ENCODE results near the gene HBA1.

HBA1 gene

GRCh38 chr16:164827-165538 is 11.5 kb upstream of the HBA1 start:
- no peak for DNase-seq
- H3K27me3 ChIP-seq, result peaks cover 35% of the 10 kb centered on the region
- H3K36me3 ChIP-seq, result no peaks in the 10 kb centered on the region

GRCh38 chr16:165539-166374 is 10.7 kb upstream of the HBA1 start, which contains the start of gene HBM:
Gene HBM, plus strand, starts transcription at chr16:165978. Its CDS starts 20 bp downstream, at chr16:165998.
- H3K4me3 ChIP-seq (ENCODE audit: low read depth, low read length), result peak within 1 kb of the TSS; percentile 38
- no peaks in the 10 kb centered on the region for H3K9me3 ChIP-seq
- TF ChIP-seq CTCF (IDR thresholded peaks at IDR 0.05; ENCODE audit: low read depth, low read length), result no peak
- no peaks in the 10 kb centered on the region for H3K36me3 ChIP-seq
- peaks cover 5% of the 10 kb centered on the region for H3K4me1 ChIP-seq
- H3K27me3 ChIP-seq, result peaks cover 40% of the 10 kb centered on the region
- DNase-seq, result no peak

More at GRCh38 chr16:164827-165538, 11.5 kb upstream of the HBA1 start:
- Histone ChIP-seq H3K4me1 (peaks cover 5% of the 10 kb centered on the region), H3K4me3 (ENCODE audit: low read depth, low read length) (peak overlapping the region; percentile 38), H3K9me3 (no peaks in the 10 kb centered on the region)
- no peak for TF ChIP-seq CTCF (IDR thresholded peaks at IDR 0.05; ENCODE audit: low read depth, low read length)

GRCh38 chr16:166375-167121 is 9.9 kb upstream of the HBA1 start:
- Histone ChIP-seq H3K27me3 (peaks cover 46% of the 10 kb centered on the region), H3K4me1 (peaks cover 5% of the 10 kb centered on the region), H3K36me3 (no peaks in the 10 kb centered on the region), H3K4me3 (ENCODE audit: low read depth, low read length) (no peak overlapping the region), H3K9me3 (no peaks in the 10 kb centered on the region)
- TF ChIP-seq CTCF (IDR thresholded peaks at IDR 0.05; ENCODE audit: low read depth, low read length), result no peak
- no peak for DNase-seq

- TF ChIP-seq CTCF (IDR thresholded peaks at IDR 0.05; ENCODE audit: low read depth, low read length), result no peak
- no peaks in the 10 kb centered on the region for H3K36me3 ChIP-seq
- peaks cover 5% of the 10 kb centered on the region for H3K4me1 ChIP-seq
- no peak overlapping the region for H3K4me3 ChIP-seq (ENCODE audit: low read depth, low read length)
- H3K27me3 ChIP-seq, result peaks cover 51% of the 10 kb centered on the region
- H3K9me3 ChIP-seq, result no peaks in the 10 kb centered on the region
- no peak for DNase-seq
Measured at GRCh38 chr16:167122-167690, 9.3 kb upstream of the HBA1 start.

GRCh38 chr16:168424-168823 is 8.1 kb upstream of the HBA1 start:
- H3K9me3 ChIP-seq, result no peaks in the 10 kb centered on the region
- H3K4me3 ChIP-seq (ENCODE audit: low read depth, low read length), result no peak overlapping the region
- peak; percentile 42 for DNase-seq
- H3K27me3 ChIP-seq, result peaks cover 54% of the 10 kb centered on the region
- no peaks in the 10 kb centered on the region for H3K36me3 ChIP-seq
- H3K4me1 ChIP-seq, result peaks cover 5% of the 10 kb centered on the region
- no peak for TF ChIP-seq CTCF (IDR thresholded peaks at IDR 0.05; ENCODE audit: low read depth, low read length)
